ENCODE measurements around the gene MYOM3.

DNA sequence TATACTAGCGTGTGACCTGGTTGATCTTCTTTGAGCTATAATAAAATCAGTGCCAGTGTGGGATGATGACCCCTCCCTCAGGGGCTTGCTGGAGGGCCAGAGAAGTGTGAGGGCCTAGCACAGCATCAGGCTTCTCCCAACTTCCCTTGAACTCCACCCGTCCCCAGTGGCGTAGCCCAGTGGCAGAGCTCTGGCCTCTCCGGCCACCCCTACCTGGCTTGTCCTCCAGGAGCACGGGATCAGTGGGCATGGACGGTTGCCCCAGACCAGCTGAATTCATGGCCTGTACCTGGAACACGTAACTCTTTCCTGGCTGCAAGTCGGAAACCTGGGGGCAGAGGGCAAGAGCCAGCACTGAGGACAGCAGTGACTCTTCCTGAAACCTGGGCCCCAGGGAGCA is 36.0 kb downstream of the MYOM3 start:
- TF ChIP-seq, protein P1, sequence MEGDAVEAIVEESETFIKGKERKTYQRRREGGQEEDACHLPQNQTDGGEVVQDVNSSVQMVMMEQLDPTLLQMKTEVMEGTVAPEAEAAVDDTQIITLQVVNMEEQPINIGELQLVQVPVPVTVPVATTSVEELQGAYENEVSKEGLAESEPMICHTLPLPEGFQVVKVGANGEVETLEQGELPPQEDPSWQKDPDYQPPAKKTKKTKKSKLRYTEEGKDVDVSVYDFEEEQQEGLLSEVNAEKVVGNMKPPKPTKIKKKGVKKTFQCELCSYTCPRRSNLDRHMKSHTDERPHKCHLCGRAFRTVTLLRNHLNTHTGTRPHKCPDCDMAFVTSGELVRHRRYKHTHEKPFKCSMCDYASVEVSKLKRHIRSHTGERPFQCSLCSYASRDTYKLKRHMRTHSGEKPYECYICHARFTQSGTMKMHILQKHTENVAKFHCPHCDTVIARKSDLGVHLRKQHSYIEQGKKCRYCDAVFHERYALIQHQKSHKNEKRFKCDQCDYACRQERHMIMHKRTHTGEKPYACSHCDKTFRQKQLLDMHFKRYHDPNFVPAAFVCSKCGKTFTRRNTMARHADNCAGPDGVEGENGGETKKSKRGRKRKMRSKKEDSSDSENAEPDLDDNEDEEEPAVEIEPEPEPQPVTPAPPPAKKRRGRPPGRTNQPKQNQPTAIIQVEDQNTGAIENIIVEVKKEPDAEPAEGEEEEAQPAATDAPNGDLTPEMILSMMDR (IDR thresholded peaks at IDR 0.05): no peak
- no peak for TF ChIP-seq POLR2A (IDR thresholded peaks at IDR 0.05)
